HepG2 (cell line): ENCODE results near the gene PFKM. TPM values are rescaled to one million over a fixed set of nuclear protein-coding genes. Genes with fewer than 3 reads are reported as not detected.

ENCODE experiments used
- ATAC-seq: fragments of 200-7000 bp; cut with Tn5 transposase; 3 replicates; pipeline ENCODE4 v1.9.1; 2020; ENCODE audit warnings: mild to moderate bottlenecking, moderate library complexity
- BruUV-seq: library from RNA; stranded (reverse); fragments of 400-500 nt; replicated peaks from 2 replicates; lab custom pipeline; 2021; lab: Mats Ljungman, UMichigan
- CTCF ChIA-PET: fragments of 300-600 bp; formaldehyde crosslinking; extraction: SDS; loops from one replicate; lab custom pipeline; 2021; ENCODE audit warnings: low total read pairs, inconsistent platforms, low intra/inter-chr PET ratio; lab: Yijun Ruan, JAX
- POLR2A ChIA-PET: fragments of 350-600 bp; sonication (Branson Sonifier 250); formaldehyde crosslinking; loops from one replicate; lab custom pipeline; 2020; ENCODE audit warnings: antibody characterized with exemption, inconsistent platforms; lab: Yijun Ruan, JAX
- DNase-seq: peaks from one replicate; pipeline ENCODE4 v3.0.0-alpha.2; 2015; ENCODE audit warnings: low spot score
- FAIRE-seq: peaks from 3 replicates; lab custom pipeline; 2011; peaks lifted over from hg19 to GRCh38; lab: Jason Lieb, UNC
- H2AFZ ChIP-seq: one replicate; pipeline ENCODE4 v1.6.1; 2011; ENCODE audit warnings: low read length, inconsistent platforms
- H3K27ac ChIP-seq: fragments of 300-600 bp; 3 replicates; pipeline ENCODE4 v1.8.0; 2011; ENCODE audit warnings: mixed run types, mild to moderate bottlenecking, mixed read lengths, low read length, inconsistent platforms; ENCODE audit not compliant: insufficient read depth; ENCODE audit errors: extremely low read length
- H3K27me3 ChIP-seq, 2 experiments: fragments of 200-600 bp in 1 of 2; 2 replicates in 1 of 2; 3 replicates in 1 of 2; pipeline versions ENCODE4 v1.6.0 to v1.8.0; 2011; ENCODE audit warnings: low read length in 2 of 2, mild to moderate bottlenecking in 2 of 2, moderate library complexity in 2 of 2, inconsistent platforms in 1 of 2; ENCODE audit not compliant: insufficient read depth in 2 of 2, control insufficient read depth in 1 of 2
- H3K36me3 ChIP-seq, 2 experiments: fragments of 200-600 bp in 1 of 2; replicated peaks in 1 of 2; 2 replicates in 1 of 2; 3 replicates in 1 of 2; pipeline versions ENCODE4 v1.5.1 to v1.8.0; 2011; ENCODE audit warnings: low read length in 2 of 2, inconsistent platforms in 1 of 2; ENCODE audit not compliant: insufficient read depth in 2 of 2, control insufficient read depth in 1 of 2
- H3K4me1 ChIP-seq: 2 replicates; pipeline ENCODE4 v1.5.1; 2012; ENCODE audit warnings: low read length, inconsistent platforms; ENCODE audit not compliant: insufficient read depth
- H3K4me2 ChIP-seq: 2 replicates; pipeline ENCODE4 v1.6.0; 2011; ENCODE audit warnings: low read depth, low read length, inconsistent platforms
- H3K4me3 ChIP-seq, 3 experiments: fragments of 200-600 bp in 1 of 3; sonication (generic), shearing (Covaris generic) in 1 of 3; replicated peaks in 1 of 3; 2 replicates each; pipeline ENCODE4 v1.5.1; 2011 to 2016; ENCODE audit warnings: low read length in 3 of 3, inconsistent platforms in 2 of 3, low read depth in 2 of 3, mild to moderate bottlenecking in 2 of 3, control low read depth in 1 of 3, mixed read lengths in 1 of 3; ENCODE audit not compliant: insufficient read depth in 1 of 3
- H3K79me2 ChIP-seq: one replicate; pipeline ENCODE4 v1.6.1; 2011; ENCODE audit warnings: low read length, inconsistent platforms; ENCODE audit not compliant: insufficient read depth
- H3K9ac ChIP-seq: 2 replicates; pipeline ENCODE4 v1.6.0; 2011; ENCODE audit warnings: mild to moderate bottlenecking, low read depth, low read length, inconsistent platforms; ENCODE audit not compliant: insufficient read depth
- H3K9me3 ChIP-seq: 2 replicates; pipeline ENCODE4 v1.5.1; 2012; ENCODE audit warnings: mild to moderate bottlenecking, low read length
- H4K20me1 ChIP-seq: 2 replicates; pipeline ENCODE4 v1.6.0; 2011; ENCODE audit warnings: inconsistent platforms, mild to moderate bottlenecking, low read length, moderate library complexity; ENCODE audit not compliant: insufficient read depth
- BORCS8-MEF2B ChIP-seq: sonication (generic); formaldehyde crosslinking; IDR thresholded peaks from 2 replicates; pipeline ENCODE4 v1.8.0; 2022; ENCODE audit warnings: mild to moderate bottlenecking, missing genetic modification reagents
- CBX2 ChIP-seq, 2 experiments: fragments of 200-600 bp in 1 of 2; sonication (generic); formaldehyde crosslinking in 1 of 2; IDR thresholded peaks; 2 replicates each; pipeline versions ENCODE4 v1.7.0 to v1.8.1; 2018 to 2022; ENCODE audit warnings: low read depth in 2 of 2, low read length in 1 of 2, mild to moderate bottlenecking in 1 of 2, missing genetic modification reagents in 1 of 2
- LCORL ChIP-seq, 2 experiments: fragments of 450-650 bp in 1 of 2; sonication (generic) in 1 of 2; formaldehyde crosslinking in 1 of 2; IDR thresholded peaks; 2 replicates each; pipeline versions ENCODE4 v1.5.0 to v1.6.1; 2017 to 2020; ENCODE audit warnings: antibody characterized with exemption in 1 of 2, missing genetic modification reagents in 1 of 2
- NFE2L2 ChIP-seq: fragments of 150-350 bp; IDR thresholded peaks from 2 replicates; pipeline ENCODE4 v1.6.1; 2014; ENCODE audit warnings: low read length
- SIN3B ChIP-seq: fragments of 150-350 bp; IDR thresholded peaks from 2 replicates; pipeline ENCODE4 v1.6.1; 2014; ENCODE audit warnings: low read length
- U2AF2 ChIP-seq: fragments of 200-400 bp; formaldehyde crosslinking; IDR thresholded peaks from 2 replicates; pipeline ENCODE4 v1.6.1; 2017; ENCODE audit warnings: low read depth, mild to moderate bottlenecking, low read length
- ZNF772 ChIP-seq: sonication (generic); formaldehyde crosslinking; IDR thresholded peaks from 2 replicates; pipeline ENCODE4 v1.5.0; 2020; ENCODE audit warnings: mild to moderate bottlenecking, missing genetic modification reagents
- WGBS: methylation state at CpG from one replicate; pipeline ENCODE4 v1.1.6; 2017; ENCODE audit warnings: low lambda C conversion rate; 5-methylcytosine and 5-hydroxymethylcytosine counted together
- in situ Hi-C: cut with HindIII; loops from 2 replicates; pipeline ENCODE4 v1.10.0; 2017; ENCODE audit warnings: low pct_unique_long_range_greater_than_20kb; ENCODE audit not compliant: extremely low pct_ligation_motif_present
- intact Hi-C: fragments of 100-400 bp; cut with micrococcal nuclease; formaldehyde crosslinking; loops from one replicate; pipeline ENCODE4 v1.10.0; 2022; ENCODE audit not compliant: unreplicated experiment
- polyA plus RNA-seq, 8 experiments: library from polyadenylated mRNA; depleted of rRNA in 3 of 8; stranded (reverse) in 7 of 8; unstranded in 1 of 8; fragments of >200 nt; fragmentation: Illumina TruSeq in 4 of 8; extraction: Trizol in 4 of 8; gene quantifications; 2 replicates each; pipeline versions ENCODE4 v1.2.1 to v1.2.3, GENCODE V29; 2011 to 2016; ENCODE audit warnings: low read depth in 4 of 8, missing spikeins in 1 of 8, mixed read lengths in 1 of 8; ENCODE audit not compliant: insufficient read depth in 1 of 8
- total RNA-seq, 5 experiments: library from RNA; depleted of rRNA; stranded (reverse); fragments of >200 nt; fragmentation: Illumina TruSeq; extraction: Trizol; gene quantifications; 2 replicates each; pipeline ENCODE4 v1.2.3, GENCODE V29; 2016; ENCODE audit warnings: low read depth in 1 of 5
- TF ChIP-seq, protein P1 (sequence below): sonication (generic); formaldehyde crosslinking; IDR thresholded peaks from 2 replicates; pipeline ENCODE4 v1.4.0; 2020; ENCODE audit warnings: mild to moderate bottlenecking, missing genetic modification reagents
- TF ChIP-seq, protein P2 (sequence below): sonication (generic); formaldehyde crosslinking; IDR thresholded peaks from 2 replicates; pipeline ENCODE4 v1.5.0; 2020; ENCODE audit warnings: missing genetic modification reagents, mild to moderate bottlenecking, borderline replicate concordance
- TF ChIP-seq, protein P3 (sequence below): sonication (generic); formaldehyde crosslinking; IDR thresholded peaks from 2 replicates; pipeline ENCODE4 v1.5.0; 2020; ENCODE audit warnings: missing genetic modification reagents, mild to moderate bottlenecking, borderline replicate concordance
- TF ChIP-seq, protein P4 (sequence below): sonication (generic); formaldehyde crosslinking; IDR thresholded peaks from 2 replicates; pipeline ENCODE4 v1.4.0; 2020; ENCODE audit warnings: missing genetic modification reagents, borderline replicate concordance

Gene PFKM
- total and polyA plus RNA-seq, 2 of the 13 experiments (the other 11 are each of a cell fraction or from before 2014, with no cell fraction given): 1.9 to 2.4 TPM

DNA sequence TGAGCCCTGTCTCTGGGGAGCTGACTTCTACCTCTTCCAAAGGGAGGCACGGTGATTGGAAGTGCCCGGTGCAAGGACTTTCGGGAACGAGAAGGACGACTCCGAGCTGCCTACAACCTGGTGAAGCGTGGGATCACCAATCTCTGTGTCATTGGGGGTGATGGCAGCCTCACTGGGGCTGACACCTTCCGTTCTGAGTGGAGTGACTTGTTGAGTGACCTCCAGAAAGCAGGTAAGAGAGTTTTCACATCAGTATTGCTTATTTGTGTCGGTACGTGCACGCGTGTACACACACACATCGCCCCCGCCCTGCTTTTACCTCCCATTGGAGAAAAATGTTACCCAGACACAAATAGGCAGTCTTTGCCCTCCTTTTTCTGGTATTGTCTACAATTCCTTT is 13.7 kb downstream of the PFKM start:
- BruUV-seq: no TSS peak
- POLR2A ChIA-PET: no interaction called here

More for the DNA sequence above, 13.7 kb downstream of the PFKM start:
- DNase-seq: no peak
- CTCF ChIA-PET: no interaction called here
- Histone ChIP-seq H3K27ac (no peak overlapping the region), H3K9me3 (no peaks in the 10 kb centered on the region), H3K27me3 (no peaks in the 10 kb centered on the region; a peak in 1 of 5 replicates), H2AFZ (no peak overlapping the region), H3K4me1 (no peaks in the 10 kb centered on the region), H4K20me1 (no peaks in the 10 kb centered on the region), H3K9ac (no peak overlapping the region), H3K79me2 (no peaks in the 10 kb centered on the region), H3K36me3 (no peaks in the 10 kb centered on the region), H3K4me3 (no peak overlapping the region), H3K4me2 (no peak overlapping the region)
- no peak for ATAC-seq
- FAIRE-seq: no peak
- TF ChIP-seq, protein P1, sequence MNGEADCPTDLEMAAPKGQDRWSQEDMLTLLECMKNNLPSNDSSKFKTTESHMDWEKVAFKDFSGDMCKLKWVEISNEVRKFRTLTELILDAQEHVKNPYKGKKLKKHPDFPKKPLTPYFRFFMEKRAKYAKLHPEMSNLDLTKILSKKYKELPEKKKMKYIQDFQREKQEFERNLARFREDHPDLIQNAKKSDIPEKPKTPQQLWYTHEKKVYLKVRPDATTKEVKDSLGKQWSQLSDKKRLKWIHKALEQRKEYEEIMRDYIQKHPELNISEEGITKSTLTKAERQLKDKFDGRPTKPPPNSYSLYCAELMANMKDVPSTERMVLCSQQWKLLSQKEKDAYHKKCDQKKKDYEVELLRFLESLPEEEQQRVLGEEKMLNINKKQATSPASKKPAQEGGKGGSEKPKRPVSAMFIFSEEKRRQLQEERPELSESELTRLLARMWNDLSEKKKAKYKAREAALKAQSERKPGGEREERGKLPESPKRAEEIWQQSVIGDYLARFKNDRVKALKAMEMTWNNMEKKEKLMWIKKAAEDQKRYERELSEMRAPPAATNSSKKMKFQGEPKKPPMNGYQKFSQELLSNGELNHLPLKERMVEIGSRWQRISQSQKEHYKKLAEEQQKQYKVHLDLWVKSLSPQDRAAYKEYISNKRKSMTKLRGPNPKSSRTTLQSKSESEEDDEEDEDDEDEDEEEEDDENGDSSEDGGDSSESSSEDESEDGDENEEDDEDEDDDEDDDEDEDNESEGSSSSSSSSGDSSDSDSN: no peak
- TF ChIP-seq, protein P2, sequence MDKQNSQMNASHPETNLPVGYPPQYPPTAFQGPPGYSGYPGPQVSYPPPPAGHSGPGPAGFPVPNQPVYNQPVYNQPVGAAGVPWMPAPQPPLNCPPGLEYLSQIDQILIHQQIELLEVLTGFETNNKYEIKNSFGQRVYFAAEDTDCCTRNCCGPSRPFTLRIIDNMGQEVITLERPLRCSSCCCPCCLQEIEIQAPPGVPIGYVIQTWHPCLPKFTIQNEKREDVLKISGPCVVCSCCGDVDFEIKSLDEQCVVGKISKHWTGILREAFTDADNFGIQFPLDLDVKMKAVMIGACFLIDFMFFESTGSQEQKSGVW (CRISPR knock-in tag): no peak
- TF ChIP-seq NFE2L2 (no peak), LCORL (IDR thresholded peaks at IDR 0.05) (no peak), LCORL (CRISPR knock-in tag; IDR thresholded peaks at IDR 0.05) (no peak), SIN3B (no peak), ZNF772 (CRISPR knock-in tag) (no peak), BORCS8-MEF2B (CRISPR knock-in tag) (no peak), U2AF2 (no peak), CBX2 (IDR thresholded peaks at IDR 0.05; ENCODE audit: low read depth, low read length) (no peak), CBX2 (CRISPR knock-in tag; IDR thresholded peaks at IDR 0.05; ENCODE audit: low read depth) (no peak)
- TF ChIP-seq, protein P3, sequence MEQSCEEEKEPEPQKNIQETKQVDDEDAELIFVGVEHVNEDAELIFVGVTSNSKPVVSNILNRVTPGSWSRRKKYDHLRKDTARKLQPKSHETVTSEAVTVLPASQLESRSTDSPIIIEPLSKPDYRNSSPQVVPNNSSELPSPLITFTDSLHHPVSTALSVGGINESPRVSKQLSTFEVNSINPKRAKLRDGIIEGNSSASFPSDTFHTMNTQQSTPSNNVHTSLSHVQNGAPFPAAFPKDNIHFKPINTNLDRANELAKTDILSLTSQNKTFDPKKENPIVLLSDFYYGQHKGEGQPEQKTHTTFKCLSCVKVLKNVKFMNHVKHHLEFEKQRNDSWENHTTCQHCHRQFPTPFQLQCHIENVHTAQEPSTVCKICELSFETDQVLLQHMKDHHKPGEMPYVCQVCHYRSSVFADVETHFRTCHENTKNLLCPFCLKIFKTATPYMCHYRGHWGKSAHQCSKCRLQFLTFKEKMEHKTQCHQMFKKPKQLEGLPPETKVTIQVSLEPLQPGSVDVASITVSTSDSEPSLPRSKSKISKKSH (CRISPR knock-in tag): no peak
- TF ChIP-seq, protein P4, sequence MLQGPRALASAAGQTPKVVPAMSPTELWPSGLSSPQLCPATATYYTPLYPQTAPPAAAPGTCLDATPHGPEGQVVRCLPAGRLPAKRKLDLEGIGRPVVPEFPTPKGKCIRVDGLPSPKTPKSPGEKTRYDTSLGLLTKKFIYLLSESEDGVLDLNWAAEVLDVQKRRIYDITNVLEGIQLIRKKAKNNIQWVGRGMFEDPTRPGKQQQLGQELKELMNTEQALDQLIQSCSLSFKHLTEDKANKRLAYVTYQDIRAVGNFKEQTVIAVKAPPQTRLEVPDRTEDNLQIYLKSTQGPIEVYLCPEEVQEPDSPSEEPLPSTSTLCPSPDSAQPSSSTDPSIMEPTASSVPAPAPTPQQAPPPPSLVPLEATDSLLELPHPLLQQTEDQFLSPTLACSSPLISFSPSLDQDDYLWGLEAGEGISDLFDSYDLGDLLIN (CRISPR knock-in tag): no peak
- intact Hi-C loops (no loop called here), in situ Hi-C loops (no loop called here)
- WGBS: 80% methylated on average over 14 of the region's 14 CpGs
